ENCODE data around the gene TOX2.

DNA sequence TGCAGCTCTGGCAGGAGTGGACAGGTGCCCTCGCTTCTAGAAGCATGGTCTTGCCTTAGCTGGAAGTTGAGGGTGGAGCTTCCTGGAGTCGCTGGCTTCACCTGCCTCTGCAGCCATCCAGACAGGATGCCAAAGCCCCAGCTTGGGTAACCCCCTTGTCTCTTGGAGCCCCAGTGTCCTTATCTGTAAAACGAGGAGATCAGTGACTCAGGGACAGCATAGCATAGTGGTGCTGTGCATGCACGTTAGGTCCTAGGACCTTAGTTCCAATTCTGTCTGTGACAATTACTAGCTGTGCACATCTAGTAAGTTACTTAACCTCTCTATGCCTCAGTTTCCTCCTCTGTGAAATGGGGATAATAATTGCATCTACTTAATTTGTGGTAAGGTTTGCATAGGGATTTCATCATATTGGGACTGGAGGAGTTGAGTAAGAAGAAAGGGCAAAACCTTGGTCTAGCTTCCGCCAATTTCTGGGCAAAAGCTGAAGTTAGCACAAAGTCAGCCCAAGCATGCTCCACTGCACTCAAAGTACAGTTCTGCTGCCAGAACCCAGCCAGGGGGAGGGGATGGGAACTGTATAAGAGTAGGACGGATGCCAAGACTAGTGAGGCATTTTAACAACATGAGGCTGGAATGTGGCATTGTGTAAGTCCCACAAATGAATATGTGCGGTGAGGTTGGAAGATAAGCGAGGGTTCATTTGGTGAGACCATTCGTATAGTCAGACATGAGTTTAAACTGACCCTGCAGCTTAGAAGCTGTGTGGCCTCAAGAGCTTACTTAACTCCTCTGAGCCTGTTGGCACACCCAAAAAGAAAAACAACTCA lies 24.5 kb downstream of the TOX2 start:
- TF ChIP-seq, protein P1, sequence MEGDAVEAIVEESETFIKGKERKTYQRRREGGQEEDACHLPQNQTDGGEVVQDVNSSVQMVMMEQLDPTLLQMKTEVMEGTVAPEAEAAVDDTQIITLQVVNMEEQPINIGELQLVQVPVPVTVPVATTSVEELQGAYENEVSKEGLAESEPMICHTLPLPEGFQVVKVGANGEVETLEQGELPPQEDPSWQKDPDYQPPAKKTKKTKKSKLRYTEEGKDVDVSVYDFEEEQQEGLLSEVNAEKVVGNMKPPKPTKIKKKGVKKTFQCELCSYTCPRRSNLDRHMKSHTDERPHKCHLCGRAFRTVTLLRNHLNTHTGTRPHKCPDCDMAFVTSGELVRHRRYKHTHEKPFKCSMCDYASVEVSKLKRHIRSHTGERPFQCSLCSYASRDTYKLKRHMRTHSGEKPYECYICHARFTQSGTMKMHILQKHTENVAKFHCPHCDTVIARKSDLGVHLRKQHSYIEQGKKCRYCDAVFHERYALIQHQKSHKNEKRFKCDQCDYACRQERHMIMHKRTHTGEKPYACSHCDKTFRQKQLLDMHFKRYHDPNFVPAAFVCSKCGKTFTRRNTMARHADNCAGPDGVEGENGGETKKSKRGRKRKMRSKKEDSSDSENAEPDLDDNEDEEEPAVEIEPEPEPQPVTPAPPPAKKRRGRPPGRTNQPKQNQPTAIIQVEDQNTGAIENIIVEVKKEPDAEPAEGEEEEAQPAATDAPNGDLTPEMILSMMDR (IDR thresholded peaks at IDR 0.05): no peak
- TF ChIP-seq POLR2A (IDR thresholded peaks at IDR 0.05): no peak
